CD4-positive, alpha-beta T cell treated with Interleukin-4 for 4 hours (primary cell): ENCODE results near the gene DIP2A.
"Not testable (repeated sequence)": the region's sequence is repeated elsewhere in the genome, so short reads cannot be mapped to it uniquely, and the experiment has no call there.

Experiments
- DNase-seq: peaks from one replicate; pipeline ENCODE4 v3.0.0-alpha.2; 2020

Gene DIP2A

GRCh38 chr21:46559291-46559983 is 100.7 kb downstream of the DIP2A start:
- DNase-seq = peak; percentile 84

DNA sequence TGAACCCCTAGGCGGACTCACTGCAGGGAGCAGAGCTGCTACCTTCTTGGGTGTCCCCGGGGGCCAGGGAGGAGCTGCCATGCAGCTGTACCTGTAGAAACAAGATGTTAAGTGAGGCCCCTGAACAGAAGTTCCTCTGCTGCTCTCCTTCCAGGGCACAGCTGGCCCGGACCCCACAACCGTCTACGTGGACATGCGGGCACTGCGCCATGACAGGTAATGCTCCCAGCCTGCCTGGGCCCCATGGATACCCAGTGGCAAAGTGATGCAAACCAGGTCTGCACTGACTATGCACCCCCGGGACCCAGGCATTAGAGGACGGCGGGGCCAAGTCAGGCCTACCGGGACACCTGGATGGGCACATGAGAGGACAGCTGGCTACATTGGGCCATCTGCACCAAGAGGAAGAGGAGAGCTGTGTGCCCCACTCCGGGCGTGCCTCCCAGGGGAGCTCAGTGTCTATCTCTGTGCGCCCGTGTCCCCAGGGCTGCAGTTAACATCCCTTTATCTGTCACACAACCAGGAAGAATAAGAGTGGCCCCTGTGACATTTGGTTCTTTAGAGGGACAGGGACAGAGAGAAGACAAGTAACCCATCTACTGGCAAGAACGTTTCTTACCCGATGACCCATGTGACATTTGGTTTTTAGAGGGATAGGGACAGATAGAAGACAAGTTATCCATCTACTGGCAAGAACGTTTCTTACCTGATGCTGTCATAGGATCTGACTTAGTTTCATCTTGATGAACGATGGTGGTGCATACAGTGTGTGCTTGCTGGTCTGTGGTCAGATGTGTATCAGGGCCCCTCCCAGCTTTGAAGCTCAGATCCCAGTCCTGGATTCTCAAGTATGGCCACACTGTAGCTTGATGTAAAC is 102.1 kb downstream of the DIP2A start:
- DNase-seq = no peak

DNA sequence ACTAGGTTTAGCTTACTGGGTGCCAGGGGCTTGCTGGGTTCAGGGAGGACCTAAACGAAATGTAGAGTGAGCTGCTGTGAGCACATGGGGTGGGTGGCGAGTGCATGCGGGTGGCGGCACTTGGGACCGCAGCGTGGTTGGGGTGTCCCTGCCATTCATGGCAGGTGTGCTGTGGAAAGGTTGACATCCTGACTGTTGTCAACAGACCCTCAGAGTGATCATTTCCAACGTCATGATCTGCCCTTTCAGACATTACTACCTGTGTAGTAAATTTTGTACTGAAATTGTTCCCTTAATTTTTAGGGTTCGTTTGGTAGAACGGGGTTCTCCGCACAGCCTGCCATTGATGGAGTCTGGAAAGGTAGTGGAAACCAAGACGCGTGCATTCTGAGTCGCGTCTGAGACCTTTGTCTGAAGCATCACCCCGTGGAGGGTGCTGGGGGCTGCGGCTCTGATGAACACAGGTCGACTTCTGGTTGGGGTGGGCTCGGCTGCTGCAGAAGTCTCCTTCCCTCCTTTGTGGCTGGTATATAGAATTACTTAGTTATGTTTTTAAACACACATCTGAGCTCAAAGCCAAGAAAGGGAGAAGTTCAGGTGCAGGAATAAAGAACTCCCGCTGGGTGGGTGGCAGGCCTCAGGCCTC is 102.9 kb downstream of the DIP2A start:
- DNase-seq = no peak

- no peak for DNase-seq
Observed at GRCh38 chr21:46562472-46562871, 103.8 kb downstream of the DIP2A start.

- DNase-seq = no peak
Observed at GRCh38 chr21:46562964-46563607, 104.4 kb downstream of the DIP2A start.

DNA sequence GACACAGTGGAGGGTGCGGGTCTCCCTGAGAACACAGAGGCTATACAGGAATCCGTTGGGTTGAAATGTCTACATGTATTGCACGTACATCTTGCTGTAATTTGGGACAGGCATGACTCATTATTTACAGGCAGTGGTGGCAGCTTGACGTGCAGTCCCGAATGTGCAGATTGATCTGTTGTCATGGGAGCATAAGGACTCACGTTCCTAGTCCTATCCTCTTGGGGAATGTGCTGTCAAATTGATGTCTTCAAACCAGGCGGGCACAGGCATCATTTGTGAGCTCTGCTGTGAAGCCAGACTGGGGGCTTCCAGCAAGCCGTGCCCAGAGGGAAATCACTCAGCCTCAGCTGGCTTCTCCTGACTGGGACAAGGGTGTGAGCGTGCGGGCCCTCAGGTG is 105.7 kb downstream of the DIP2A start:
- no peak for DNase-seq

- DNase-seq = no peak
Observed at GRCh38 chr21:46567348-46567747, 108.7 kb downstream of the DIP2A start.

DNA sequence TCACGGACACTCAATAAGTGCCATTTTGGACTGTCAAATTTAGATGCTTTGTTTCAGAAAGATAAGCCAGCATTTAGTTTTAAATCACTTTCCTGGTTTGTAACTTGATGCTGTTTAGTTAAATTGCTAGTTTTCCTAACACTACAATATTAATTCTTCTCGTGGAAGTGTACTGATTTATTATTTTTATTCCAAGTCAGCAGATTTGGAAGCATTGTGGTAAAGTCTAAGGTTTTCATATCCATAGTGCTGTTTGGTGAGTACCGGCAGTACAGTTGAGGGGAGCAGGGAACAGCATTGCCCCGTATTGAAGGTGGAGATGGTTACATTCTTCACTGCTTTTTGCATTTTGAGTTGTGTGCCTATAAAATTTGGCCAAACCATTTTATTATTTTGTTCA is 109.9 kb downstream of the DIP2A start:
- no peak for DNase-seq

- DNase-seq = no peak
Observed at GRCh38 chr21:46569081-46569480, 110.4 kb downstream of the DIP2A start.

DNA sequence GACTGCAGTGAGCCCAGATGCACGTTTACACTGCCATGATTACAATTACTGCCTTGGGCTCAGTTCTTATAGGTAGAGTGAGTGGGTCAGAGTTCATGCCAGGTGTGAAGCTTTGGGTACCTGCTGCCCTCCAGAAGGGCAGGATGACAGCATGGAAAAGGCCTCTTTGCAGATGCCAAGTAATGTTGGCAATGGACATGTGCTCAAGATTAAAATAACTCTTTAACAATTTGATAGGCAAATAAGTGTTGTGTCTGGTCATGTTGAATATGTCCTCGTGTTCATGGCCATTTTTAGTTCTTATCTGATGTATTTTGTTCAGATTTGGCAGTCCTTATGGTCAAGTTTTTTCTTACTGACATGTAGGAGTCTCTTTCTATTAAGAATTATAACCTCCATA is 111.4 kb downstream of the DIP2A start:
- DNase-seq = no peak

DNA sequence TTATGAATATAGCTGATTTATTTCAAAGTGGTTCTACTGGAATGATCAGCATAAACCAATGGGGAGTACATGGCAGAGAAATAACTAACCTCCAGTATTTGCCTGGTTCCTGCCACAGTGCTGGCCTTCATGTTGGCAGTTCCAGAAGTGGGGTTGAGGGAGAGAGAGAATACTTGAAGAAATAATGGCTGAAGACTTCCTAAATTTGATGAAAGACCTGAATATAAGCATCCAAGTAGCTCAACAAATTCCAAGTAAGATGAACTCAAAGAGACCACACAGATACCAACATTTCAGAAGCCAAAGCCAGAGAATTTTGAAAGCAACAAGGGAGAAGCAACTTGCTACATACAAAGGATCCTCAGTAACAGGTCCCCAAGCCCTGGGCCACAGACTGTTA is 111.9 kb downstream of the DIP2A start:
- no peak for DNase-seq

GRCh38 chr21:46572850-46573249 is 114.2 kb downstream of the DIP2A start:
- no peak for DNase-seq

- not testable (repeated sequence) for DNase-seq
Observed at GRCh38 chr21:46577786-46578185, 119.1 kb downstream of the DIP2A start.

DNA sequence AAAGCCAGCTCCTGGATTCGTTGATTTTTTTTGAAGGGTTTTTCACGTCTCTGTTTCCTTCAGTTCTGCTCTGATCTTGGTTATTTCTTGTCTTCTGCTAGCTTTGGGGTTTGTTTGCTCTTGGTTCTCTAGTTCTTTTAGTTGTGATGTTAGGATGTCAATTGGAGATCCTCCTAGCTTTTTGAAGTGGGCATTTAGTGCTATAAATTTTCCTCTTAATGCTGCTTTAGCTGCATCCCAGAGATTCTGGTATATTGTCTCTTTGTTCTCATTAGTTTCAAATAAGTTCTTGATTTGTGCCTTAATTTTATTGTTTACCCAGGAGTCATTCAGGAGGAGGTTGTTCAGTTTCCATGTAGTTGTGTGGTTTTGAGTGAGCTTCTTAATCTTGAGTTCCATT is 120.7 kb downstream of the DIP2A start:
- not testable (repeated sequence) for DNase-seq

DNA sequence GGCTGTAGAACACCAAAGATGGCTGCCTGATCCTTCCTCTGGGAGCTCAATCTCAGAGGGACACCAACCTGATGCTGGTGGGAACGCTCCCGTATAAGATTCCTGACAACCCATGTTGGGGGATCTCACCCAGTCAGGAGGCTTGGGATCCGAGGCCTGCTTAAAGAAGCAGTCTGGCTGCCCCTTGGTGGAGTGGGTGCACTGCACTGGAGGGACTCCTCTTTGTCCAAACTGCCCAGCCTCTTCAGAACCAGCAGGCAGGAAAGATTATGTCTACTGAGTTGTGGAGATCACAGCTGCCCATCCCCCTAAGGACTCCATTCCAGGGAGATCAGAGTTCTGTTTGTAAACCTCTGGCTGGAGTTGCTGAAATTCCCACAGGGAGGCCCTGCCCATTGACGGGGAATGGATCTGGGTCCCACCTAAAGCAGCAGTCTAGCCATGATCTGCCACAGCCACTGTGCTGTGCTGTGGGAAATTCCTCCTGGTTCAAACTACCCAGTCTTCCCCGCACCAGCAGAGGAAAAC is 123.2 kb downstream of the DIP2A start:
- DNase-seq = no peak

GRCh38 chr21:46585191-46585953 is 126.7 kb downstream of the DIP2A start:
- no peak for DNase-seq

DNA sequence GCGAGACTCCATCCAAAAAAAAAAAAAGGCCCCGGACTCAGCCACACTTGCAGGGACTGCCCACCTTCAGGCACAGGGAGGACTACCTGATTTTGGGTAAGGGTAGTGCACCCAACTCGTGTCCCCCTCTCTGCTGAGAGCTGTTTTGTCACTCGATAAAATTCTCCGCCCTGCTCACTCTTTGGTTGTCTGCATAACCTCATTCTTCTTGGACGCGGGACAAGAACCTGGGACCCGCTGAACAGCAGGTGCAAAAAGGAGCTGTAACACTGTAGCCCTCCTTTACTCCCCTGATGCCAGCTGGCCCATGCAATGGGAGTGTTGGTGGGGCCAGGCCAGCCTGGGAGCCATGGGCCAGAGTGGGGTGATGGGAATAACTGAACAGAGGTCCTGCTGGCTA is 135.6 kb downstream of the DIP2A start:
- DNase-seq = no peak

DNA sequence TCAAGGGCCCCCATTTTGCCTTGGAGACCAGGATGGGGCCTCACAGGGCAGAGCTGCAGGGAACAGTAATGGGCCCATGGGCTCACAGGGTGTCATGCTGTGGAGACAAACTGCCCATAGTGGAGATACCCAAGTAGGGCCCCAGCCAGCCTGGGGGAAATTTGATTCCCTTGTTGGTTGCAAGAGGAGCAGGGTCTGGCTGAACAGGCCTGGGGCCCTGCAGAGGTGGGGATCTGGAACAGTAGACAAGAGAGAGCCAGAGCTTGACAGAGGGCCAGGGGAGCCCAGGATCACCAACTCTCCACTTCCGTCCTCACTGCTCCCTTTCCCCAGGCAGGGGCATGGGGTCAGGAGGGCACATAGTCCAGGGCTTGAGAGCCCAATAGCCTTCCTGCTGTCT is 137.5 kb downstream of the DIP2A start:
- no peak for DNase-seq

DNA sequence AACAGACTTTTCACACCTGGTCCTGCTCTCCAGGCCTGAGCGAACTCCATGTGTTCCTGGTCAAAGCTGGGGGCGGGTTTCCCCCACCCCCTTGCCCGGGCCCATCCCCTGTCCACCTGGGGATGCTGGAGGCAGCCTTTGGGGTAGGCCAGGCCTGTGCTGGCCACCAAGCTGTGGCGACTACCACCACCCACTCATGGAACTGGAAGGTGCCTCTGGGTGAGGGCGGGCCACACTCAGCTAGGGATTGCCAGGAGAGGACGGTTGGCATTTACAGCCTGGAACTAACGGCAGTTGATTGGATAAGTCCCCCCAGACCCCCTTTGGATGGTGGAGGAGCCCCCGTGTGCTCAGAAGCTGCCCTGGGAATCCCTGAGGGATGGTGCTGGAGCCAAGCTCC is 138.3 kb downstream of the DIP2A start:
- DNase-seq = no peak

- no peak for DNase-seq
Observed at GRCh38 chr21:46597896-46598343, 139.2 kb downstream of the DIP2A start.

DNA sequence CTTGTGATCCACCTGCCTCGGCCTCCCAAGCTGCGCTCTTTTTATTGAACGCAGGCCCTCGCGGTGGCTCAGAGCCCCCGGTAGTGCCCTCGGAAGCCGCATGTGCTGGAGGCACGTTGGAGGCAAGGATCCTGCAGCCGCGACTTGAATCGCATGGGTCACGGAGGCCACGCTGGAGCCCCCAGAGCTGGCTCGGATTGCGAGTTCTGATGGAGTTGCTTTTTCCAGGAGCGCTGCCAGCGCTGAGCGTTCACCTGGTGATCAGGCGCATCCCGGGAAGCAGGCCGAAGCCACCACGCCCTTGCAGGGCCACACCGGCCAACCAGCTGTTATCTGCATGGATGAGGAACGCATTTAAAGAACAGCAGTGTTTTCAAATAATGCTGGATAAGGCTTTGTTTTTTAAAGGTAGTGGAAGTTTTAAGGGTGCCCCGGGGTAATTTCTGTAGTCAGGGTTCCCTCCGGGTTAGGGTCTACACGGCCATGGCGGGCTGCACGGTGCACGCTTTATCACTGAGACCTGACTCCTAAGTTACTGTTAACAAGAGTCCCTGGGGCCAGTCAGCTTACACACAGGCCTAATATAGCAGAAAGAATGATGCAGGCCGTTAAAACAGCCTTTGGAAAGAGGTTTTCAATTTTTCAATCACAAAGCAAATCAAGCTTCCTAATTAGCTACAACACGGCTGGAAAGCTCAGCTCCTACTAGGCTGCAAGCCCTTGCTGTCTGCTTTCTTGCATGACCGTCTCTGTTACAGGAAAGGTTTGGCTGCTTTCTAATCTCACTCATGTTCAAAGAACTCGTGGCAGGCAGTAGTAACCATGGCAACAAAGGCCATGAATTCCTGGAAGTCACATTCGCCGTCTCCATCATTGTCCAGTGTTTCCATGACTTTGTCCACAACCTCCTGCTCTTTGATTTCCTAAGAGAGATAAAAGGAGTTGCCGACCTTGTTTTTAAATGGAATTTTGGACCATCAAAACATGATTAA is 140.2 kb downstream of the DIP2A start:
- no peak for DNase-seq
